GM19239 (cell line): Measurements from ENCODE around the gene NEDD4L.
A peak's percentile ranks its signal among the peaks of the same experiment; 100 is the strongest.

Source experiments
- DNase-seq: peaks from one replicate; pipeline ENCODE4 v3.0.0; 2011; ENCODE audit warnings: low spot score; ENCODE audit not compliant: insufficient read length
- FAIRE-seq: peaks from 2 replicates; lab custom pipeline; 2011; peaks lifted over from hg19 to GRCh38; lab: Jason Lieb, UNC

The NEDD4L gene

DNA sequence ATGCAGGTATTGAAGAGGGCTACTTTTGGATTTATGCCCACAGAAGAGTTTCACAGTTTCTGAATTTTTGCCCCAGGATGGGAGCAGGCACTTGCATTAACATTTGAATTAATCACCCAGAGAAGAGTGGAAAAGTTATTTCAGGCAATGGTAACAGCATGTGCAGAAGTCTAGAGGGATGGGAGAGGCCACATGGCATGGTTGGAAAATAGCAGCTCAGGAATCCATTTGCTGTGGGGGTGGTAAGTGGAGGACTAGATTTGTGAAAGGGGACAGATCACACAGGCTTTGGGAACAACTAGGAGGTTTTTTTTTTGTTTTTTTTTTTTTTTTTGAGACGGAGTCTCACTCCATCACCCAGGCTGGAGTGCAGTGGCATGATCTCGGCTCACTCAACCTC lies 65.2 kb downstream of the NEDD4L start:
- FAIRE-seq (no peak), DNase-seq (no peak)

- DNase-seq (no peak), FAIRE-seq (no peak)
These were observed 66.4 kb downstream of the NEDD4L start for GRCh38 chr18:58110398-58110797.

GRCh38 chr18:58112174-58112573 lies 68.1 kb downstream of the NEDD4L start:
- no peak for DNase-seq
- no peak for FAIRE-seq

DNA sequence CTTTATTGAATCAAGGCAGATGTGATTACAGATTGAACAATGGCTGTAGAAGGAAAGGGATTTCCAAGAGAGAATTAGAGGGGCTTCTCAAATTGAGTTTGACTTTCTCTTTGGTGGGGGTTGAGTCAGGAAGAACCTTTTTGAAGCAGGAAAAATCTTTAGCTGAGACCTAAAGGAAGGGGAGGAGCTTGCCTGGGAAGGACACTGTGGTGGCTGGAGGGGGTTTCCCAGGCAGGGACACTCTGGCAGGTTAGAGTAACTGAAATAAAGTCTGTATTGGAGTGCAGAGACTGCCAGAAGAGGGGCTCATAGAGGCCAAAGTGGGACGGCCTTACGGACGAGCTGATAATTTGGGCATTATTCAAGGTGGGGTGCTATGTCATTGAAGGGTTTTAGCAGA lies 69.3 kb downstream of the NEDD4L start:
- FAIRE-seq = peak; percentile 79
- DNase-seq = no peak

DNA sequence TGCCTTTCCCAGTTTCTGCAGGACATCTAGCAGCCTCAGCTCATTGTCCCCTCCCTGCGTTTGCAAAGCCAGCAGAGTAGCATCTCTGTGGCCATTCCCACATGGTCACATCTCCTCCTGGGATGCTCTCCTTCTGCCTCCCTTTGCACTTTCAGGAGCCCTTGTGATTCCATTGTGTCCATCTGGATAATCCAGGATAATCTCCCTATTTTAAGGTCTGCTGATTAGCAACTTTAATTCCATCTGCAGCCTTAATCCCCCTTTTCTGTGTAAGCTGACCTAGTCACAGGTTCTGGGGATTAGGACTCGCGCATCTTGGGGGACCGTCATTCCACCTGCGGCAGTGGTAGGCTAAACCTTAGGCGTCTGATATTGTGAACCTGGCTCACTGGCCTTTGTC lies 70.7 kb downstream of the NEDD4L start:
- DNase-seq (no peak), FAIRE-seq (no peak)

DNA sequence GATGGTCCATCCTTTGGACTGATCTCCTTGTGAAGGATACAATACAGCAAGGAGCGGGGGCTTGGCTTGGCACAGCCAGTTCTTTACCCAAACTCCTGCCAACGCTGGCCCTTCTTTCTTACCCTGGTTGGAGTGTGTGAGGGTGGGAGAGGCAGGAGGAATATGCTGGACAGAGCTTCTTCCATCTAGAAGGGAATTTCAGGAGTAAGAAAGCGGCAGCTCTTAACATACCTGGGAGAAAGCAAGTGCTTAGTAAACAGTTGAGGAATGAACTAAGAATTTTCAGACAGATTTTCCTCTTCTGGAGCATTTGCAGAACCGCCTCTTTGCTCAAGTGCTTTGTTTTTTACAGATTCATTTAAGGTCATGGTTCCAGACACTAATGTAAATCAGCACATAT lies 72.8 kb downstream of the NEDD4L start:
- FAIRE-seq (no peak), DNase-seq (no peak)

DNA sequence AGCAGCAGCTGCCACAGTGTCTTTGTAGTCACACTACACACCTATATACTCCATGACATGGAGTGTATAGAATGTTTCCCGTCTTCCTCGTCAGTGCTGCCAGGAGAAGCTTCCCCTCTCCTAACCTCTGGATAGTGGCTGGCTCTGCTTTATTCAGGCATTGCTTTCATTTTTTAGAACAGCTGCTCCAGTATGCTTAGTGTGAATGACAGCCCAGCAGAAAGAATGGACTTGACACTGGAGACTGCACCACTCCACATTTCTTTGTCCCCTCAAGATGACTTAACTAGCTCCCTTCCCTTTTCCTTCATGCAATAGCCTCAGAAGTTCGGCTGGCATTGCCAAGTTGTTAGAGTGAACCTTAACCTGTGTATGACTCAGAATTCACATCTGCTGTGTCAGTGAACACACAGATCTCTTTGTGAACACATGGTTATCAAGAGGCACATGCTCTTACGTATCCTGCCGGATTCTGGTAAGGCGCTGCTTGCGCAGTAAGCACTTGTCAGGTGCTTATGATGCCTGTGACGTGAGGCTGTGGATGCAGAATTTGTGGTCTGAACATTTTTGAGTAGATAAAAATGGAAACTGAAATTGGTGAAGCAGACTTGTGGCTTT lies 73.9 kb downstream of the NEDD4L start:
- DNase-seq (no peak), FAIRE-seq (no peak)

GRCh38 chr18:58118536-58118935 lies 74.5 kb downstream of the NEDD4L start:
- FAIRE-seq (no peak), DNase-seq (no peak)

DNA sequence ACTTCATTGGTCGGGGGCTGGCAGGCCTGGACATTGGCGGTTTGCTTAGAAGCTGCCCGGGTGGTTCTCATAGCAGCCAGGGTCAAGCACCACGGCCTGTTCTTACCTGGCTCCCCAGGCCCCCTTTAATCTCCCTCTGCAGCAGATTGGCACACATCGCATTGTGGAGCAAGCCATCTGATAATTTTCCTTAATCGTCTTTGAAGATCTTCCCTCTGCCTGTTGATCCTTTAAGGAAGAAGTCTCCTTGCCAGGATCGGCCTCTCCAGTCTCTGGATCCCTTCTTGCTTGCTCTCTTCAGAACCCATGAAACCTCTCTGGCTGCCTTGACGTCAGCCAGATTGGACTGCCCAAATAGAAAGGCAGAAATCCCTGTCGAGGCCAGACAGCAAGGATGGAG lies 75.8 kb downstream of the NEDD4L start:
- FAIRE-seq = no peak
- DNase-seq = no peak

DNA sequence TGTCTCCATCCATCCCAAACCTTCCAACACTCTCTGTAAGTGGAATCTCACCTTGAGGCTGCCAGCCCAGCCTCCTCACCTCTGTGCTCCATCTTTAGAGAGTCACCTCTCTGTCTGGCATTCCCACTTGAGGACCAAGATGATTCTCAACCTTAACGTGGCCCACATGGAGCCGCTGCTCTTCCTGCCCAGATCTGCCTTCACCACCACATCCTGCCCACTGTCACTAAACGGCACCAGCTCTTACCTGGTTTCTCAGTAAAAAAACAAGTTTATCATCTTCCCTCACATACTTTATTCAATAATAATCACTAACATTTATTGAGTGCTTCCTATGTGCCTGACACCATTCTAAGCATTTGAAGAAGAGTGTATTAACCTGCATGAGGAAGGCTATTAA lies 80.4 kb downstream of the NEDD4L start:
- no peak for DNase-seq
- FAIRE-seq = no peak

- DNase-seq = no peak
- FAIRE-seq = no peak
These were observed 81.2 kb downstream of the NEDD4L start for GRCh38 chr18:58125183-58125582.

DNA sequence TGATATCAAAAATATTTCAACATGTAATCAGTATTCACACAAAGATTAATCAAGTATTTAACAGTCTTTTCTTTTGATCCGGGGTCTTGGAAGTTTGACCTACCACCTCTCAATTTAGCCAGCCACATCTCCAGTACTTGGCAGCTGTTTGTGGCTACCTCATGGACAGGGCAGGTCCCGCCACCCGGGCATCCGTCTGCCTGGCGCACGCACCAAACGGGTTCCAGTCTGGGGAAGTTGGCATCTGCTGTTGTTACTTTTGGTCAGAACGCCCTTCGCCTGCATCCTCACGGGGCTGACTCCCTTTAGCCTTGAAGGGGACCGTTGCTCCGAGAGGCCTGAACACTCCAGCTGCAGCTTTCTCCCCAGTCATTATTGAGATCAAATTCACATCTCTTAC lies 81.7 kb downstream of the NEDD4L start:
- FAIRE-seq = no peak
- DNase-seq = no peak

DNA sequence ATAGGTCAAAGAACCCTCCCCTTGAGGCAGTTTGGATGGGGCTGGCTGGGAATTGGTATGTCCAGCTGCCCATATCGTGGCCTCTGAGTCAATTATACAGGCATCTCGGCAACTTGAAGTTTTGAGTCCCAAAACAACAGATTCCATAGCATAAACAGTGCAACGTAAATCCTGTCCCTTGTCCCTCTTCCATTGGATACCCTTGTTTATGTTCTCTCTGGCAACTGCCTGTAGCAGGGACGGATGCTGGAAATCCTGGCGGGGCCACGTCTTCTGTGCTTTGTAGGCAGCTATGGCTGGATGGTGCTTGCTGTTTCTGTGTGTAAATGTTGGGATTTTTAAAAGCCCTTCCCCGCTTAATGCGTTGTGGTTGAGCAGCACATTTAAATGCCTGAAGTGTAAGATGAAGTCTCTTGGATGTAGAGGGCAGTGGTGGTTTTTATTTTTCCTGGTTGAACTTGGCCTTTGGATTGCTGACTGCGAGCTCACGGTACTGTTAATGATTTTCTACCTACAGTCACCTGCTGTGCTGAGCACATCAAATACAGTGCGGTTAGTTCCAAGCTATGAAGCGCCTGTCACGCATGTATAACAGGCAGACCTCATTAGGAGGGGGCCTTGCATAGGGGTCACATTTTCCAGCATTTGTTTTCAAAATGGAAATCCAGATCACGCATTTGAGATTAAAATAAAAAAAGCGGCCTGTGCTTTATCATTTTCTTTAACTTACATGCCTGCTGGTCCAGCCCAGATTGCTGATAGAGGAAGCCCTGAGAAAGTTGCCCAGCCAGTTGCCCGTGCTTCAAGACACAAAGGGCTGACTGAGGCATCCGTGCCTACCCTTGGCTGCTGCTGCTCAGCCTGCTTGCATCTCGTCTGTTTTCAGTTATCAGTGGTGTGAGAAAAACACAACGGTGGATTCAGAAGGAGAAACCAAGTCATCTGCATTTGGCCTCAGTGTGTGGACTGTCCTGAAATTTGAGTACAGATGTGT lies 84.7 kb downstream of the NEDD4L start:
- no peak for DNase-seq
- no peak for FAIRE-seq

- no peak for FAIRE-seq
These were observed 88.7 kb downstream of the NEDD4L start for GRCh38 chr18:58132595-58133261.

DNA sequence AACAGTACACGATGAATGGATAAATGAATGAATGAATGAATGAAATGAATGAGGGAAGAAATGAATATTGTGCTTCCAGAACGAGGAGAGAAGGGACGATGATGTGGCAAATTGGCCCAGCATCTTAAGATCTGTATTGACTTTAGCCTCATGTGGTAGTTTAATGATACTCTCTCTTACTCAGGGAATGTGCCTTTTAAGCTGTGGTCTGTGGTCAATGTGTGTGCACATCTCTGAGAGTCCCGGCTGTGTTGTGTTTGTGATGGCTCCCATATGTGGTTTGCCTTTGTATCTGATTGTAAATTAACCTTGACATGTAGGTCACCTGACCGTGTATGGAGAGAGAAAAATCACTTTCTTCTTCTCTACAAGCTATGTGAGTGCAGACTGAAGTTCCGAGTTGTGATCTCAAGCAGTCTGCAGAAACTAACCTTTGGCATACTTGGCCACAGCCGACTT lies 91.2 kb downstream of the NEDD4L start:
- FAIRE-seq = no peak
- peak; percentile 17 for DNase-seq

More at GRCh38 chr18:58132595-58133261, 88.7 kb downstream of the NEDD4L start:
- no peak for DNase-seq

- DNase-seq = peak; percentile 82
- peak; percentile 89 for FAIRE-seq
These were observed 91.8 kb downstream of the NEDD4L start for GRCh38 chr18:58135701-58136331.

DNA sequence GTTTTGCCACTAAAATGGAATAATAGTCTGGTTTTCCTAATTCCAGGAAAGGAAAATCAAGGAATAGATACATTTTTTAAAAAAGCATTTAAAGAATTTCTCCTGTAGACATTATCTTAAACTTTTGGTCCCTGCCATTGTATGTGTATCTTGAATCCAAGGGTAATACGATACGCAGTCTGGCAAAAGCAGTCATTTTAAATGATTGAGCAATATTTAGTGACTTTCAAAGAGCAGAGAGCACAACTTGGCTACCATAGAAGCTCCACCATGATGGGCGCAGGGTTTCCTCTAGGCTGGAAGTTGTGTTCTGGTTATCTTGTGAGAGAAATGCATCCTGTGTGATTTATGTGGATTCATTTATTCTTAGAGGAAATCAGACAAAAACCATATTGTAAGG lies 92.9 kb downstream of the NEDD4L start:
- FAIRE-seq = no peak
- DNase-seq = no peak

- FAIRE-seq (no peak), DNase-seq (no peak)
These were observed 95.7 kb downstream of the NEDD4L start for GRCh38 chr18:58139459-58140386.
